ENCODE results near the gene THBD.

DNA sequence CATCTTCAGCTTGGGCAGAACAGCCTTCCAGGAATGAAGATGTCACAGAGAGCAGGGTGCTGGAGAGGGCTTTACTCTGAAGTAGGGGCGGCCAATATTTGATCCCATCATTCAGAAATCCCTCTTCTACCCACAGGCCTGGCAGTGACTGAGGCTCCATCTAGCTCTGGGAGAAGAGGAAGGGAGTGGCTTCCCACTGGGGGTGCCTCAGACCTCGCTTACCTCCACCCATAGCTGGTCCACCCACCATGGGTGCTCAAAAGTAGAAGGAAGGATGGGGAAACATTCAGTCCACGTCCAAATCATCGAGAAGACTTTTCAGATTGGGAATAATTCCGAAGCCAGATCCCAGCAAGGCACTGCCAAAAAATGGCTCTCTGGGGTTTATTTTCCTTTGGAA is 11.8 kb upstream of the THBD start:
- TF ChIP-seq CTCF (IDR thresholded peaks at IDR 0.05) (no peak), POLR2A (IDR thresholded peaks at IDR 0.05) (no peak)
